GM21423 (cell line): ENCODE data around the gene ZNF488.
"Not testable (repeated sequence)": the region's sequence is repeated elsewhere in the genome, so short reads cannot be mapped to it uniquely, and the experiment has no call there.

Experiments
- ATAC-seq: cut with Tn5 transposase; IDR thresholded peaks from one replicate; pipeline ENCODE4 v1.9.1; 2021; ENCODE audit warnings: mild to moderate bottlenecking, moderate library complexity; ENCODE audit not compliant: unreplicated experiment

ZNF488 gene

DNA sequence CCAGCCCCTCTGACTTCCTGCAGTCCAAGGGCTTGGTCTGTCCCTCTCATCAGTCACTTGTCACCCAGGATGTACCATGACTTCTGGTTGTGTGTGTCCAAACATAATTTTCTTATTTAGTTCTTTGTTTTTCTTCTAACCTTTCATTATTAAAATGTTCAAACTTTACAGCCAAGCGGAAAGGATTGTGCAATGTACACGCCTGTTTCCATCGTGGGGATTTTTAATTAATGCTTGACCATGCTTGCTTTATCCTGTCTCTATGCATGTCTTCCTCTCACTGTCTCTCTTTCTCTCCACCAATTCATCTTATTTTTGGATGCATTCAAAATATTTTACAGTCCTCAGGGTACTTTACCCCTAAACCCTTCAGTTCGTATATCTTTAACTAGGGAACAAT is 26.2 kb upstream of the ZNF488 start:
- ATAC-seq: no peak

- no peak for ATAC-seq
Observed at GRCh38 chr10:47409866-47410256, 25.8 kb upstream of the ZNF488 start.

- ATAC-seq: no peak
Observed at GRCh38 chr10:47409171-47409865, 25.2 kb upstream of the ZNF488 start.

DNA sequence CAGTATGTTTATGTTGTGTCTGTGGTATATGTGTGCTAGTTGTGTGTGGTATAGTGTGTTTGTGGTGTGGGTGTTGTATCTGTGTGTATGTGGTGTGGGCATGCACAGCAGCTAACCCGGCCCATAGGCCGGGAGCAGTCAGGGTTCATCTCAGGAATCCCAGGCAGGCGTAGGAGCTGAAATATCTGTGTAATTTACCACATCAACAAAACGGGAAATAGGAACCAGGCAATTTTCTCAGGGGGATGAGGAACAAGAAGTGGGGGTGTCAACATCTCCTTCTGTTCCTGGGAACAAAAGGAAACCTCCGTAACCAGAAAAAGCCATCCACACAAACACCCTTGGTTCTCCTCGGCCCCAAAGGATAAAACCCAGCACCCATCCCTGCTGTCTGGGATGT is 24.5 kb upstream of the ZNF488 start:
- no peak for ATAC-seq

DNA sequence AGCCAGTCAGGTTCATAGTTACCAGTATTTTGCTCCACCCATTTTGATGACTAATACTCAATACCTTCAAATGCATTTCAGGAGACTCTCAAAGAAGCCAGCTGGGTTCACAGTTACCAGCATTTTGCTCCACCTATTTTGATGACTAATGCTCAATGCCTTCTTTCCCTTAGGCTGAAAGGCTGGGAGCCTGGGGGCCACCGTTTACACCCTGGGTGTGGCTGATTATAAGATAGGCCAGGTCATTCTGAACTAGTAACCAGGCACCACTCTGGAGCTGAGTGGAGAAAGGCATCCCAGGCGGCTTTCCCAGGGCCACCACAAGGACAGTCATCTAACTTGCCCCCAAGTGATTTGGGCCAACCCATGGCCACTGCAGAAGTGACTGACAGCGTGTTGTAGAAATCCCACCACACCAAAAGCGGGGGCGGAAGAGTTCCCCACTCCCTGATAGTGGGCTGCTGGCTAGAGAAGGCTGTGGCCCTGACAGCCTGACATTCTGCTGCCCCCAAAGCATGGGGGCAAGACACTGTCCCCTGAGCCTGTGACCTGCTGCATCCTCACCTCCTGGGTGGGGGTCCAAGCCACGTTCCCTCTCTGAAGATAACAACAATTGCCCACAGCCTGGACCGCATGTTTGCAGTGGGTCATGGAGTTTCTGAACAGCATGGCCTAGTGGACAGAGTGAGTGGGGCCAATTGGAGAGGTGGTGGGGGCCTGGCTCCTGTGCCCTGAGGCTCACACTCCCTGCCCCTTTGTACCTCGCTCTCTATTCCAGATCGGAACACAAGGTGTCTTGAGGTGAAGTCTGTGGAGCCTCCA is 23.0 kb upstream of the ZNF488 start:
- no peak for ATAC-seq

DNA sequence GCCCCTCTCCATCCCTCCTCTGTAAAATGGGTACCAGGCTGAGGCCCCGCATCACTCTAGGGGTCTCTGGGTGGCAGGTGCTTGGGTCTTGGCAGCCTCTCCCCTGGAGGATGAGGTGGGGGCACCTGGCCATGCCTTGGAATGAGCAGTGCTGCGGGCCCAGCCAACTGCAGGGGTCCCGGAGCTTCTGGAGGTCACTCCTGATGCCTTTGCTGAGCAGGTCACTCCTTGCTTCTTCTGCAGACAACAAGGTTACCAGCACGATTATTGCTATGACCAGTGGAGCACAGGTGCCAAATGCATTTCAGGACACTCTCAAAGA is 22.4 kb upstream of the ZNF488 start:
- ATAC-seq: no peak

DNA sequence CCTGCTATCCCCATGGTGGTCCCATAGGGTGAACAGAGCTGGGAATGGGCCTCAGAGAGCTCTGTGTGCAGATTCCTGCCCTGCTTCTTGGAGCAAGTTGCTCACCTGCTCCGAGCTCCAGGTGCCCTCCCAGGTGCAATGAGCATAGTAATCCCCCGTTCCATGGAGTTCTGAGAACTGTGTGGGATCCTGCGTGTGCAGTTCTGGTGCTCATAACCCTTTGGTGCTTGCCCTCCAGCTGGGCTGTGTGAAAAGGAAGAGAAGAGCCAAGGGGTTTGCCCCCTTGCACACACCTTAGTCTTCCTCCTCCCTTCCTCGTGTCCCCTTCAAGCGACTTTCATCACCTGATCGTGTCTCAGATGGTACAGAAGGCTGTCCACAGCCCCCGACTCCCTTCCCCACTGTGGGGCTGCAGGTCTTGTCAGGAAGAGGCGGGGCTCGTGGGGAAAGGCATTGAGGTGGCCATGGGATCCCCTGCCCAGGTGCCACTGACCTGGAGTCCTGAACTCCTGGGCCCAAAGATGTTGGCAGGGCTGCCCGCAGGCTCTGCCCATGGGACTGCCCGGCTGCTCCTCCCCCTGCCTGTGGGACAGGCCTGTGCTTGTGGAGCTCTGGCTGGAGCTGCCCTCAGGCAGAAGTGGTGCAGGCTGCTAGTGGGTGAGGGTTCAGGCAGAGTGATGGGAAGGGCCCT is 21.9 kb upstream of the ZNF488 start:
- no peak for ATAC-seq

GRCh38 chr10:47404937-47405336 is 20.8 kb upstream of the ZNF488 start:
- ATAC-seq: no peak

GRCh38 chr10:47404446-47404845 is 20.4 kb upstream of the ZNF488 start:
- no peak for ATAC-seq

- ATAC-seq: no peak
Observed at GRCh38 chr10:47403446-47404318, 19.6 kb upstream of the ZNF488 start.

- no peak for ATAC-seq
Observed at GRCh38 chr10:47402641-47403301, 18.7 kb upstream of the ZNF488 start.

GRCh38 chr10:47401874-47402640 is 18.0 kb upstream of the ZNF488 start:
- no peak for ATAC-seq

GRCh38 chr10:47401210-47401609 is 17.1 kb upstream of the ZNF488 start:
- no peak for ATAC-seq

DNA sequence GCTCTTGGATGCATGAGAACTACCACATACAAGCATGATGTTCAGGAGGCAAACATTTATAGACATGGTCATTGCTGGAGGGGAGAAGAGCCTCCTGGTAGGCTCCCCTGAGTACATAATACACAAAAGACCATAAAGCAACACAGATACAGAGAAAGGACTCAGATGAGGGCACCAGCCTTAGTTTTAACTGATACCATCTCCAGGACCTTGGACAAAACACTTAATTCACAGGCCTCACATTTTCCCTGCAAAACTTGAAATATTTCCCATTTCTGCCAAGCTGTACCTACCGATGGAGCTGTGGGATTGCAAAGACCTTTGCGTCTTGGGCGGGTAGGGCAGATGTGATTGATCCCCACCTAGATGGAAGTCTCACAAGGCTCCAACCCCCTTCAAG is 16.7 kb upstream of the ZNF488 start:
- no peak for ATAC-seq

GRCh38 chr10:47400251-47400650 is 16.2 kb upstream of the ZNF488 start:
- no peak for ATAC-seq

GRCh38 chr10:47397256-47397655 is 13.2 kb upstream of the ZNF488 start:
- no peak for ATAC-seq

DNA sequence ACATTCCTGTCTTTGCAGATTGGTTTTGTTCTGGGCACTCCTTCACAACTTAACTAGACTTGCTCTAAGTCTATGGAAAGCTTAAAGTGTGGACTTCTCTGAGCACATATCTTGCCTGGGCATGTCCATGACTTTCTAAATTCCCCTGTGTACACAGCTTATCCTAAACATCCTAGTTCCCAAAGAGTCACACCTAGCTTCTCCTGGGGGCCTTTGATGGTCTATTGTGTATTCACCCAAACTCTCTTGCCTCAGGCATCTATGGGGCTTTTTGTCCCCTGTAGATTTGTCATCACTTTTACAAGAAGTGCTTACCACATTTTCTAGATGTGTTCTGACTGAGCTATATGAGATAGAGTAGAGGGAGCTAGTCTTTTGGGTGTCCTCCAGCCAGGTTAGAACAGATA is 12.2 kb upstream of the ZNF488 start:
- no peak for ATAC-seq

DNA sequence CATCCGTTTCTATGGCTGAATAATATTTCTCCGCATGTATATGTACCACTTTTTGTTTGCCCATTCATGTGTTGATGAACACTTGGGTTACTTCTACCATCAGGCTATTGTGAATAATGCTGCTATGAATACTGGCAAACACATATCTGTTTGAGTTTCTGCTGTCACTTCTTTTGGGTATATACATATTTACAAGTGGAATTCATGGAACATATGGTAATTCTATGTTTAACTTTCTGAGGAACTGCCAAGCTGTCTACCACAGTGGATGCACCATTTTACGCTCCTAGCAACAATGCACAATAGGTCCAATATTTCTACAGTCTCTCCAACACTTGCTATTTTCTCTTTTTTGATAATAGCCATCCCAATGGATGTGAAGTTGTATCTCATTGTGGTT is 5.5 kb upstream of the ZNF488 start:
- ATAC-seq: no peak

- ATAC-seq: no peak
Observed at GRCh38 chr10:47388879-47389278, 4.8 kb upstream of the ZNF488 start.

- ATAC-seq: not testable (repeated sequence)
Observed at GRCh38 chr10:47386104-47386503, 2.0 kb upstream of the ZNF488 start.
